H1 (cell line): Measurements from ENCODE around the gene KLF6. TPM values are rescaled to one million over a fixed set of nuclear protein-coding genes. Genes with fewer than 3 reads are reported as not detected.

Source experiments
- CTCF ChIA-PET: fragments of 300-600 bp; sonication (Branson Sonifier 250); formaldehyde crosslinking; loops from one replicate; lab custom pipeline; 2021; ENCODE audit not compliant: partially characterized antibody; lab: Charles Lee
- POLR2A ChIA-PET: fragments of 300-600 bp; sonication (Branson Sonifier 250); formaldehyde crosslinking; loops from one replicate; lab custom pipeline; 2021; ENCODE audit warnings: inconsistent platforms; ENCODE audit not compliant: partially characterized antibody; lab: Charles Lee
- DNase-seq, 2 experiments: peaks; one replicate each; pipeline versions ENCODE4 v3.0.0 to v3.0.0-alpha.2; 2010 to 2022; ENCODE audit warnings: low spot score in 2 of 2, low read depth in 1 of 2, mixed read lengths in 1 of 2
- FAIRE-seq: peaks from 2 replicates; lab custom pipeline; 2011; peaks lifted over from hg19 to GRCh38; lab: Jason Lieb, UNC
- H2AFZ ChIP-seq: 2 replicates; pipeline ENCODE4 v1.8.1; 2012; ENCODE audit warnings: low read length, inconsistent platforms
- H2AK5ac ChIP-seq: 2 replicates; pipeline ENCODE4 v1.6.1; 2013; ENCODE audit warnings: low read depth, low read length
- H2BK120ac ChIP-seq: replicated peaks from 2 replicates; pipeline ENCODE3; 2013; ENCODE audit warnings: low read depth, low read length, inconsistent platforms
- H2BK12ac ChIP-seq: 2 replicates; pipeline ENCODE4 v1.6.1; 2013; ENCODE audit warnings: low read depth, low read length
- H2BK15ac ChIP-seq: 2 replicates; pipeline ENCODE4 v1.6.1; 2013; ENCODE audit warnings: low read length
- H2BK20ac ChIP-seq: 2 replicates; pipeline ENCODE4 v1.6.1; 2013; ENCODE audit warnings: low read length
- H2BK5ac ChIP-seq: 2 replicates; pipeline ENCODE4 v1.6.1; 2013; ENCODE audit warnings: low read depth, low read length
- H3K14ac ChIP-seq: 2 replicates; pipeline ENCODE4 v1.6.1; 2013; ENCODE audit warnings: inconsistent platforms; ENCODE audit not compliant: insufficient read length
- H3K18ac ChIP-seq: 2 replicates; pipeline ENCODE4 v1.6.1; 2013; ENCODE audit warnings: low read length; ENCODE audit errors: extremely low read depth
- H3K23ac ChIP-seq: 2 replicates; pipeline ENCODE4 v1.6.1; 2013; ENCODE audit warnings: inconsistent platforms; ENCODE audit not compliant: insufficient read length
- H3K23me2 ChIP-seq: 2 replicates; pipeline ENCODE4 v1.6.1; 2013; ENCODE audit warnings: low read depth, low read length
- H3K27ac ChIP-seq: 2 replicates; pipeline ENCODE4 v1.6.1; 2011; ENCODE audit warnings: low read depth, low read length, inconsistent platforms
- H3K27me3 ChIP-seq, 4 experiments: replicated peaks in 1 of 4; 1 replicate in 1 of 4; 2 replicates in 3 of 4; pipeline versions ENCODE4 v1.6.1 to v1.8.1; 2011 to 2013; ENCODE audit warnings: low read length in 3 of 4, mild to moderate bottlenecking in 3 of 4, inconsistent platforms in 2 of 4, mixed read lengths in 2 of 4, moderate library complexity in 1 of 4; ENCODE audit not compliant: control insufficient read depth in 3 of 4, insufficient read depth in 3 of 4; ENCODE audit errors: extremely low read depth in 1 of 4
- H3K36me3 ChIP-seq, 4 experiments: 2 replicates each; pipeline versions ENCODE4 v1.6.1 to v1.8.1; 2011 to 2013; ENCODE audit warnings: mild to moderate bottlenecking in 4 of 4, low read length in 3 of 4, moderate library complexity in 2 of 4, control low read depth in 1 of 4, inconsistent platforms in 1 of 4; ENCODE audit not compliant: insufficient read depth in 4 of 4, control insufficient read depth in 2 of 4
- H3K4ac ChIP-seq: replicated peaks from 2 replicates; pipeline ENCODE3; 2013; ENCODE audit warnings: low read length, low read depth, mixed read lengths, inconsistent platforms; ENCODE audit not compliant: insufficient read length
- H3K4me1 ChIP-seq, 4 experiments: replicated peaks in 1 of 4; 1 replicate in 1 of 4; 2 replicates in 3 of 4; pipeline versions ENCODE4 v1.6.1 to v1.8.1; 2011 to 2013; ENCODE audit warnings: low read length in 3 of 4, inconsistent platforms in 2 of 4, mixed read lengths in 1 of 4; ENCODE audit not compliant: insufficient read depth in 4 of 4, control insufficient read depth in 3 of 4
- H3K4me2 ChIP-seq, 2 experiments: 2 replicates each; pipeline versions ENCODE4 v1.6.1 to v1.8.1; 2011 to 2013; ENCODE audit warnings: low read depth in 2 of 2, low read length in 2 of 2, control low read depth in 1 of 2, inconsistent platforms in 1 of 2, mild to moderate bottlenecking in 1 of 2; ENCODE audit not compliant: insufficient read depth in 1 of 2
- H3K4me3 ChIP-seq, 4 experiments: fragments of 200-600, 300-600 bp in 1 of 4; sonication (generic), shearing (Covaris generic), sonication (Bioruptor Twin) in 1 of 4; 2 replicates each; pipeline versions ENCODE4 v1.5.1 to v1.8.1; 2011 to 2016; ENCODE audit warnings: low read length in 4 of 4, low read depth in 3 of 4, control low read depth in 2 of 4, inconsistent platforms in 2 of 4, mild to moderate bottlenecking in 2 of 4, mixed read lengths in 1 of 4, moderate library complexity in 1 of 4; ENCODE audit not compliant: insufficient read depth in 2 of 4; ENCODE audit errors: extremely low read depth in 1 of 4
- H3K56ac ChIP-seq: replicated peaks from 2 replicates; pipeline ENCODE3; 2013; ENCODE audit warnings: low read depth, mild to moderate bottlenecking, mixed read lengths, low read length, inconsistent platforms; ENCODE audit not compliant: insufficient read length
- H3K79me1 ChIP-seq: 2 replicates; pipeline ENCODE4 v1.6.1; 2013; ENCODE audit warnings: low read depth, low read length, control low read depth
- H3K79me2 ChIP-seq, 2 experiments: 2 replicates each; pipeline versions ENCODE4 v1.6.1 to v1.8.1; 2012 to 2013; ENCODE audit warnings: low read length in 2 of 2, mild to moderate bottlenecking in 2 of 2, inconsistent platforms in 1 of 2; ENCODE audit not compliant: insufficient read depth in 2 of 2, control insufficient read depth in 1 of 2
- H3K9ac ChIP-seq, 4 experiments: replicated peaks in 1 of 4; 1 replicate in 1 of 4; 2 replicates in 3 of 4; pipeline versions ENCODE4 v1.6.1 to v1.8.1; 2011 to 2013; ENCODE audit warnings: low read depth in 3 of 4, low read length in 3 of 4, control low read depth in 2 of 4, mild to moderate bottlenecking in 2 of 4, moderate library complexity in 2 of 4, inconsistent platforms in 1 of 4; ENCODE audit errors: extremely low read depth in 1 of 4
- H3K9me3 ChIP-seq, 2 experiments: 2 replicates each; pipeline versions ENCODE4 v1.6.1 to v1.8.1; 2012 to 2013; ENCODE audit warnings: mild to moderate bottlenecking in 2 of 2, moderate library complexity in 2 of 2, control low read depth in 1 of 2, inconsistent platforms in 1 of 2, low read depth in 1 of 2, low read length in 1 of 2, mixed read lengths in 1 of 2; ENCODE audit not compliant: insufficient read depth in 2 of 2
- H4K20me1 ChIP-seq, 2 experiments: replicated peaks in 1 of 2; 2 replicates each; pipeline versions ENCODE3 to v1.8.1; 2011 to 2013; ENCODE audit warnings: inconsistent platforms in 2 of 2, low read length in 2 of 2, mild to moderate bottlenecking in 1 of 2; ENCODE audit not compliant: insufficient read depth in 2 of 2, control insufficient read depth in 1 of 2
- H4K5ac ChIP-seq: 2 replicates; pipeline ENCODE4 v1.6.1; 2013; ENCODE audit warnings: low read length, low read depth, mixed read lengths, inconsistent platforms; ENCODE audit not compliant: insufficient read length
- H4K8ac ChIP-seq: 2 replicates; pipeline ENCODE4 v1.8.0; 2013; ENCODE audit warnings: mild to moderate bottlenecking, moderate library complexity, low read length, inconsistent platforms; ENCODE audit not compliant: insufficient read depth; ENCODE audit errors: extremely low read depth
- H4K91ac ChIP-seq: replicated peaks from 2 replicates; pipeline ENCODE3; 2013; ENCODE audit warnings: low read length, mixed read lengths, inconsistent platforms; ENCODE audit not compliant: insufficient read length
- ASH2L ChIP-seq: fragments of 200-600, 300-600 bp; sonication (generic); IDR thresholded peaks from one replicate; pipeline ENCODE4 v1.7.1; 2017; ENCODE audit warnings: low read length
- CTBP2 ChIP-seq: IDR thresholded peaks from 2 replicates; pipeline ENCODE4 v1.7.0; 2011; ENCODE audit warnings: borderline replicate concordance, mild to moderate bottlenecking, moderate library complexity, mixed read lengths, low read length; ENCODE audit not compliant: insufficient read depth, insufficient read length
- JUN ChIP-seq: IDR thresholded peaks from 2 replicates; pipeline ENCODE4 v1.6.1; 2011; ENCODE audit warnings: low read depth, mild to moderate bottlenecking, improper control_type of control experiment, low read length
- KDM4A ChIP-seq: IDR thresholded peaks from one replicate; pipeline ENCODE4 v1.7.1; 2012; ENCODE audit warnings: low read depth, mild to moderate bottlenecking, moderate library complexity, low read length, inconsistent platforms; ENCODE audit not compliant: severe bottlenecking
- MAFK ChIP-seq: IDR thresholded peaks from 2 replicates; pipeline ENCODE4 v1.6.1; 2012; ENCODE audit warnings: low read depth, mild to moderate bottlenecking, improper control_type of control experiment, low read length
- NRF1 ChIP-seq: IDR thresholded peaks from 2 replicates; pipeline ENCODE4 v1.6.1; 2011; ENCODE audit warnings: mild to moderate bottlenecking, low read depth, low read length, improper control_type of control experiment
- POU5F1 ChIP-seq: IDR thresholded peaks from 2 replicates; pipeline ENCODE4 v1.6.1; 2011; ENCODE audit warnings: low read depth, mild to moderate bottlenecking, low read length, moderate library complexity
- SAP30 ChIP-seq: fragments of 300-600 bp; sonication (generic); IDR thresholded peaks from 2 replicates; pipeline ENCODE4 v1.7.1; 2012; ENCODE audit warnings: low read length, moderate library complexity, mild to moderate bottlenecking, inconsistent platforms; ENCODE audit not compliant: insufficient read depth, insufficient replicate concordance
- SRF ChIP-seq: IDR thresholded peaks from 2 replicates; pipeline ENCODE4 v1.6.1; 2011; ENCODE audit warnings: mild to moderate bottlenecking, low read depth, low read length, moderate library complexity
- TAF1 ChIP-seq: IDR thresholded peaks from 2 replicates; pipeline ENCODE4 v1.6.1; 2011; ENCODE audit warnings: mild to moderate bottlenecking, low read depth, low read length
- TCF12 ChIP-seq: IDR thresholded peaks from 2 replicates; pipeline ENCODE4 v1.6.1; 2011; ENCODE audit warnings: low read depth, mild to moderate bottlenecking, low read length
- ZNF274 ChIP-seq: IDR thresholded peaks from 2 replicates; pipeline ENCODE4 v1.7.0; 2012; ENCODE audit warnings: low read length, borderline replicate concordance; ENCODE audit errors: extremely low read depth
- WGBS, 2 experiments: shearing (Covaris generic) in 1 of 2; methylation state at CpG; one replicate each; pipeline versions ENCODE4 v1.1.6 to v1.1.7; 2013 to 2015; ENCODE audit warnings: low lambda C conversion rate in 2 of 2, mixed read lengths in 2 of 2, inconsistent platforms in 1 of 2, low coverage in 1 of 2, missing lambda C conversion rate in 1 of 2; ENCODE audit not compliant: insufficient replicate concordance in 2 of 2, insufficient coverage in 1 of 2, insufficient read length in 1 of 2; ENCODE audit errors: extremely low coverage in 1 of 2, missing lambda C conversion rate in 1 of 2; 5-methylcytosine and 5-hydroxymethylcytosine counted together
- polyA plus RNA-seq, 7 experiments: library from polyadenylated mRNA; depleted of rRNA in 3 of 7; stranded (reverse) in 5 of 7; unstranded in 2 of 7; fragments of >200 nt in 5 of 7; fragments of 200-250 nt in 2 of 7; gene quantifications; 1 replicate in 5 of 7; 2 replicates in 1 of 7; 4 replicates in 1 of 7; pipeline versions ENCODE4 v1.2.1 to v1.2.3, GENCODE V29; 2011 to 2013; ENCODE audit warnings: missing spikeins in 2 of 7, mixed read lengths in 2 of 7
- total RNA-seq: library from RNA; stranded (reverse); fragmentation: NEBNext Ultra II Directional; extraction: Animal tissue kit (Norgen Biotek cat#: 25700); gene quantifications from 2 replicates; pipeline ENCODE4 v1.2.1, GENCODE V29; 2021

Gene KLF6
- total and polyA plus RNA-seq, 2 of the 8 experiments (the other 6 are each of a cell fraction or from before 2014, with no cell fraction given), result 5.7 to 19.5 TPM

- ChIA-PET POLR2A (interaction anchor here (1.3 kb wide), 1 partner anchor 23 kb away, joined by 4 read pairs; the partner anchor contains the start of gene KLF6), CTCF (interaction anchor here (0.9 kb wide), 1 partner anchor 71 kb away, joined by 3 read pairs; no protein-coding TSS in a partner anchor)
- H3K9ac ChIP-seq, result no peak overlapping the region
- no peaks in the 10 kb centered on the region for H3K27me3 ChIP-seq
- H3K79me2 ChIP-seq, result no peaks in the 10 kb centered on the region
- H3K36me3 ChIP-seq, result no peaks in the 10 kb centered on the region
- no peak overlapping the region for H3K18ac ChIP-seq
- no peak overlapping the region for H2BK20ac ChIP-seq
- no peak overlapping the region for H3K14ac ChIP-seq
- H2BK5ac ChIP-seq, result no peak overlapping the region
- TF ChIP-seq SAP30 (no peak), TAF1 (no peak), TCF12 (no peak), CTBP2 (no peak), ASH2L (no peak), SRF (no peak), MAFK (no peak), POU5F1 (no peak), ZNF274 (no peak), NRF1 (no peak), KDM4A (no peak), JUN (no peak)
- no peaks in the 10 kb centered on the region for H3K79me1 ChIP-seq
- no peak overlapping the region for H4K91ac ChIP-seq
- H3K27ac ChIP-seq, result no peak overlapping the region
- WGBS, 2 experiments, result 96% methylated on average over 12 of the region's 12 CpGs; no CpG with 5 or more reads in 1 of the 2 experiments
- no peak overlapping the region for H2BK120ac ChIP-seq
- no peak overlapping the region for H2BK15ac ChIP-seq
- FAIRE-seq, result no peak
- H3K4me1 ChIP-seq, result peaks cover 2 to 6% (median 2%) of the 10 kb centered on the region in 4 experiments; a peak in 1 of 7 replicates
- no peak overlapping the region for H3K4ac ChIP-seq
- no peak overlapping the region for H3K4me2 ChIP-seq
- no peaks in the 10 kb centered on the region for H3K9me3 ChIP-seq
- no peak for DNase-seq
- no peak overlapping the region for H3K23ac ChIP-seq
- no peak overlapping the region for H3K4me3 ChIP-seq
- no peak overlapping the region for H2AK5ac ChIP-seq
- H4K8ac ChIP-seq, result no peak overlapping the region; the same call in 1 of the 2 replicates
- no peak overlapping the region for H2BK12ac ChIP-seq
- H3K56ac ChIP-seq, result no peak overlapping the region
- H4K5ac ChIP-seq, result no peak overlapping the region
- no peaks in the 10 kb centered on the region for H4K20me1 ChIP-seq
- 0 out of 2 replicates have a peak, but pooled peaks cover 2% of the 10 kb centered on the region for H3K23me2 ChIP-seq
- H2AFZ ChIP-seq, result peak overlapping the region; percentile 45; the same call in 1 of the 2 replicates
Measured at GRCh38 chr10:3807928-3808496, 23.0 kb upstream of the KLF6 start.
